Testis (tissue), 3 donors: ENCODE measurements around the gene HLA-DPB1. TPM values are rescaled to one million over a fixed set of nuclear protein-coding genes. Genes with fewer than 3 reads are reported as not detected.

Source experiments
- DNase-seq: peaks from one replicate; pipeline ENCODE4 v3.0.0-alpha.2; 2019
- H3K27ac ChIP-seq, 2 donors: fragments of 200-600 bp; sonication (generic); one replicate each; pipeline ENCODE4 v1.5.1; 2019
- H3K27me3 ChIP-seq: fragments of 200-600 bp; sonication (generic); one replicate; pipeline ENCODE4 v1.5.1; 2019
- H3K36me3 ChIP-seq: fragments of 200-600 bp; sonication (generic); one replicate; pipeline ENCODE4 v1.5.1; 2017; ENCODE audit warnings: low read depth; ENCODE audit errors: missing control alignments
- H3K4me1 ChIP-seq: fragments of 200-600 bp; sonication (generic); one replicate; pipeline ENCODE4 v1.5.1; 2019
- H3K4me3 ChIP-seq, 2 donors: fragments of 200-600 bp; sonication (generic); one replicate each; pipeline ENCODE4 v1.5.1; 2017 to 2019
- H3K9me3 ChIP-seq: fragments of 200-600 bp; sonication (generic); one replicate; pipeline ENCODE4 v1.5.1; 2017
- POLR2A ChIP-seq: fragments of 450-650 bp; IDR thresholded peaks from one replicate; pipeline ENCODE4 v1.6.1; 2017; ENCODE audit warnings: antibody characterized with exemption, mild to moderate bottlenecking, moderate library complexity
- whole genome bisulfite sequencing, 2 donors: methylation state at CpG; one replicate each; pipeline ENCODE4 v1.1.5; 2018; 5-methylcytosine and 5-hydroxymethylcytosine counted together
- intact Hi-C: fragments of 100-400 bp; cut with DNase I; formaldehyde crosslinking; loops from one replicate; pipeline ENCODE4 v1.15.1; 2023; ENCODE audit warnings: low total_unique reads
- polyA plus RNA-seq: library from polyadenylated mRNA; stranded (reverse); fragments of 350-450 nt; fragmentation: Illumina TruSeq; extraction: RNeasy Lipid Tissue Mini Kit (QIAGEN cat#74804); gene quantifications from one replicate; pipeline ENCODE4 v1.2.3, GENCODE V29; 2014; ENCODE audit warnings: low read depth, low replicate concordance; ENCODE audit not compliant: insufficient read depth
- total RNA-seq, 2 donors: library from RNA; depleted of rRNA; stranded (reverse); fragments of >200 nt; gene quantifications; one replicate each; pipeline ENCODE4 v1.2.3, GENCODE V29; 2016
- TF ChIP-seq, protein P1 (sequence below), 3 experiments: fragments of 450-650 bp in 2 of 3; fragments of 200-600 bp in 1 of 3; sonication (generic) in 1 of 3; IDR thresholded peaks; one replicate each; pipeline ENCODE4 v1.5.1; 2016 to 2019; ENCODE audit warnings: antibody characterized with exemption in 3 of 3, mild to moderate bottlenecking in 2 of 3, moderate library complexity in 1 of 3

The HLA-DPB1 gene
- total and polyA plus RNA-seq, 3 donors from 2014 or later, result 14.4 to 183 (median 39.5) TPM

DNA sequence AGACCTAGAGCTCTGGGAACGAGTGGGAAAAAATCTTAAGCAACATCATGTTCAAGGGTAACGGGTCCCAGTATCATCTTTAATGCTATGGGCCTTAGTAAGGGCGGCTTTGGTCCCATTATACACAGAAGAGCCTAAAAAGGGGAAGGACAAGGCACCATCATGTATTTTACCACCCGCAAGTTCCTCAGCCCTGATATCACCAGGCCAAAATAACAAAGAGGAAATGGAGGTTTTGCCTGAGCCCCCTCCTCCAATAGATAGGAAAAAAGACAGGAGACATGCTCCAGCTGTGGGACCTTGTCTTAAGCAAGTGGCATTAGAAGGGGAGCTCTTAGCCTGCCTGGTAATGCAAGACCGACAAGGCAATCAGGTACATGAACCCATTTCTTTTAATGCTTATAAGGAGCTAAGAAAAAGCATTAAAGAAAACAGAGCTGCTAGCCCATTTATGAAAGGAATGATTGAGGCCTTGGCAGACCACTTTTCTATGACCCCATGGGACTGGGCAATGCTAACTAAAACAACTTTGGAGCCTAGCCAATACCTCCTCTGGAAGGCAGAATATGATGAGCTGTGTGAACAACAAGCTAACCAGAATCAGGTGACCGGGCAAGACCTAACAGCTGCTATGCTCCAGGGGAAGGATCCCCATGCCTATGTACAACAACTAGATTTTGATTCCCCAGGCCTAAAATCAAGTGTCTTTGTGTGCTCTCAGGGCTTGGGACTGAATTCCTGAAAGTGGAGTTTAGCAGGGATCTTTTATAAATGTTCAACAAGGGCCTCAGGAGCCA is 25.6 kb upstream of the HLA-DPB1 start:
- intact Hi-C loops, result no loop called here
- H3K4me3 ChIP-seq, result no peak overlapping the region
- H3K4me1 ChIP-seq, result no peaks in the 10 kb centered on the region
- H3K27ac ChIP-seq, result no peak overlapping the region
- WGBS, 2 donors, result 87 to 88% methylated on average over 5 to 6 of the region's 6 CpGs
- no peaks in the 10 kb centered on the region for H3K9me3 ChIP-seq
- H3K36me3 ChIP-seq, result no peaks in the 10 kb centered on the region
- TF ChIP-seq, protein P1, sequence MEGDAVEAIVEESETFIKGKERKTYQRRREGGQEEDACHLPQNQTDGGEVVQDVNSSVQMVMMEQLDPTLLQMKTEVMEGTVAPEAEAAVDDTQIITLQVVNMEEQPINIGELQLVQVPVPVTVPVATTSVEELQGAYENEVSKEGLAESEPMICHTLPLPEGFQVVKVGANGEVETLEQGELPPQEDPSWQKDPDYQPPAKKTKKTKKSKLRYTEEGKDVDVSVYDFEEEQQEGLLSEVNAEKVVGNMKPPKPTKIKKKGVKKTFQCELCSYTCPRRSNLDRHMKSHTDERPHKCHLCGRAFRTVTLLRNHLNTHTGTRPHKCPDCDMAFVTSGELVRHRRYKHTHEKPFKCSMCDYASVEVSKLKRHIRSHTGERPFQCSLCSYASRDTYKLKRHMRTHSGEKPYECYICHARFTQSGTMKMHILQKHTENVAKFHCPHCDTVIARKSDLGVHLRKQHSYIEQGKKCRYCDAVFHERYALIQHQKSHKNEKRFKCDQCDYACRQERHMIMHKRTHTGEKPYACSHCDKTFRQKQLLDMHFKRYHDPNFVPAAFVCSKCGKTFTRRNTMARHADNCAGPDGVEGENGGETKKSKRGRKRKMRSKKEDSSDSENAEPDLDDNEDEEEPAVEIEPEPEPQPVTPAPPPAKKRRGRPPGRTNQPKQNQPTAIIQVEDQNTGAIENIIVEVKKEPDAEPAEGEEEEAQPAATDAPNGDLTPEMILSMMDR (IDR thresholded peaks at IDR 0.05), result no peak
- no peak for TF ChIP-seq POLR2A
- no peak for DNase-seq
- no peaks in the 10 kb centered on the region for H3K27me3 ChIP-seq

DNA sequence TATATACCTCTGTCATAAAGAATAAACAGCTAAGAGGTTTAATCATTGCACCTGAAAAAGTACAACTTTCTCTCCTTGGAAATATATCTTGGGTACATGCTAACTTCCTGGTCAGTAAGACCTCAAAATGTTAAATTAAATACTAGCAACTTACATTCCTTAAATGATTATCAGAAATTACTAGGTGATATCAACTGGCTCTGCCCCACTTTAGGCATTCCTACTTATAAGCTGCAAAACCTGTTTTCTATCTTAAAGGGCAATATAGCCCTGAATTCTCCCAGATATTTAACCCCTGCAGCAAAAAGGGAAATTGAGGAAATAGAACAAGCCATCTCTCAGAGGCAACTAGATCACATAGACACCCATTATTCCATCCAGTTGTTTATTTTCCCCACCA is 23.2 kb upstream of the HLA-DPB1 start:
- H3K27ac ChIP-seq, result no peak overlapping the region
- no peak for TF ChIP-seq POLR2A
- TF ChIP-seq, protein P1 (IDR thresholded peaks at IDR 0.05), result no peak
- no peak overlapping the region for H3K4me3 ChIP-seq
- no peaks in the 10 kb centered on the region for H3K36me3 ChIP-seq
- no peaks in the 10 kb centered on the region for H3K4me1 ChIP-seq
- DNase-seq, result no peak
- no peaks in the 10 kb centered on the region for H3K9me3 ChIP-seq
- intact Hi-C loops, result no loop called here
- no peaks in the 10 kb centered on the region for H3K27me3 ChIP-seq

DNA sequence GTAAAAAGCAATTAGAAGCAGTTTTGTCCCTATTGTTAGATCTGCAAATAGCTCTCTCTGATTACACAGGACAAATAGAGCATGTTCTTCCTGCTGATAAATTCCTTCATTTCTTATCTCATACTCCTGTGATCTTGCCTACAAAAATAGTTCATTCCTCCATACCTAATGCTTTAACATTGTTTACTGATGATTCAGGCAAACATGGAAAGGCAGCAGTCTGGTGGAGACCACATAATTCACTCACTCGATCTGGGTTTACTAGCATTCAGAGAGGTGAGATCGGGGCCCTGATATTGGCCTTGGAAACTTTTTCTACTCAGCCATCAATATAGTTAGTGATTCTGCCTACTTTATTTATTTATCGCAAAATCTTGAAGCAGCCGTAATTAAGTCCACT is 22.6 kb upstream of the HLA-DPB1 start:
- Histone ChIP-seq H3K4me1 (no peaks in the 10 kb centered on the region), H3K27me3 (no peaks in the 10 kb centered on the region), H3K27ac (no peak overlapping the region), H3K4me3 (no peak overlapping the region), H3K36me3 (no peaks in the 10 kb centered on the region), H3K9me3 (no peaks in the 10 kb centered on the region)
- intact Hi-C loops, result no loop called here
- DNase-seq, result no peak
- 42 to 61% methylated on average over 4 of the region's 4 CpGs for WGBS, 2 donors
- TF ChIP-seq POLR2A, result no peak
- TF ChIP-seq, protein P1 (IDR thresholded peaks at IDR 0.05), result no peak

DNA sequence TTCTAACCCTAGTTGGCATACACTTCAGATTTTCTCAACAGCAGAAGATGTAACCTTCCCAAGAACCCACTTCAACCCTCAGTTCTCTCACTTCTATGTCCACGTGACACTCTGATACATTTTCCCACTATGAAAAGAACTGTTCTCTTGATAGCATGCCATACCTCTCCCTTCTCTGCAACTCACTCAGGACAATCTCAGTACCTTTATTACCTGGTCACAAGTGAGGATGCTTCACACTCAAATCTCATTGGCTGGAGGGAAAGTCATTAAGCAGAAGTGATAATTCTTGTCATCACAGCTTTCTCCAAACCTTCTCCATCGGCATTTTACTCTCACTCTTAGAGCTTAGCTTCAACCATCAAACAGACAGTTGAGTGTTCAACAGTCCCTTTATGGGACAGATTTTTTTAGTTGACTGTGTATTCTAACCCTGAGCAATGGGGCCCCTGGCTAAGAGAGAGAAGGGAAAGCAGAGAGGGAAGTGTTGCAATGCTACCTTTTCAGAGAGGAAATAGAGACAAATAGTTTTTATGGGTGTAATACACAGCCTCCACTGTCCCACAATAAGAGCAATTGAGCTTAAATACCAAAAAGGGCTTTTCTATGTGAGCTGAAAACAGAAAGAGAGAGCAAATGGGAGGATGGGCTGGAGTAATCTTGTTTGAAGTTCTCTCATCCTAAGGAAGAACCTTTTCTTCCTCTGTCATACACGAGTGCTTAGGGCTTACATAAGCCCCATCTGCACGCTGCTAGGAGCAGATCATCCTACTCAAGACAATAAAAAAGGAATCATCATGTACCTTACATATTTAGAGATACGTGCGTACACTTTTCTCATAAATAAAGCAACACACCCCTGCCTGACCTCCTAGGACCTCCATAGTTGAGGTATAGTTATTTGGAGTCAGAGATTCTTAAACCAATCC is 18.3 kb upstream of the HLA-DPB1 start:
- WGBS, 2 donors, result 62 to 72% methylated on average over 6 of the region's 6 CpGs
- Histone ChIP-seq H3K9me3 (no peaks in the 10 kb centered on the region), H3K36me3 (no peaks in the 10 kb centered on the region), H3K27ac (no peak overlapping the region), H3K27me3 (no peaks in the 10 kb centered on the region), H3K4me3 (no peak overlapping the region), H3K4me1 (no peaks in the 10 kb centered on the region)
- intact Hi-C loops, result no loop called here
- TF ChIP-seq POLR2A, result no peak
- TF ChIP-seq, protein P1 (IDR thresholded peaks at IDR 0.05), result no peak
- no peak for DNase-seq
